Neural cell (in vitro differentiated cells): ENCODE measurements around the gene GLRA1. TPM values are rescaled to one million over a fixed set of nuclear protein-coding genes. Genes with fewer than 3 reads are reported as not detected.

Experiments
- H2AFZ ChIP-seq: fragments of 200-600, 300-800 bp; sonication (generic), shearing (Covaris generic); 2 replicates; pipeline ENCODE4 v1.6.0; 2014; ENCODE audit warnings: low read depth, mild to moderate bottlenecking, antibody characterized with exemption, low read length, moderate library complexity
- H3F3A ChIP-seq: fragments of 200-600 bp; shearing (Covaris generic); 2 replicates; pipeline ENCODE4 v1.6.1; 2016; ENCODE audit warnings: mild to moderate bottlenecking, moderate library complexity, mixed read lengths, antibody characterized with exemption, low read length; ENCODE audit not compliant: insufficient read depth, poor library complexity, severe bottlenecking
- H3K27ac ChIP-seq: fragments of 200-600, 300-800 bp; sonication (generic), shearing (Covaris generic); 2 replicates; pipeline ENCODE4 v1.5.1; 2014; ENCODE audit warnings: mild to moderate bottlenecking, low read length, moderate library complexity
- H3K27me3 ChIP-seq: fragments of 300-800, 200-600 bp; sonication (generic), shearing (Covaris generic); 2 replicates; pipeline ENCODE4 v1.6.0; 2014; ENCODE audit warnings: mild to moderate bottlenecking, low read depth, low read length, moderate library complexity; ENCODE audit not compliant: insufficient read depth
- H3K36me3 ChIP-seq: fragments of 300-800, 200-600 bp; sonication (generic), shearing (Covaris generic); 2 replicates; pipeline ENCODE4 v1.5.1; 2014; ENCODE audit warnings: mild to moderate bottlenecking, antibody characterized with exemption, low read length, moderate library complexity; ENCODE audit not compliant: insufficient read depth
- H3K4me2 ChIP-seq: fragments of 300-800, 200-600 bp; sonication (generic), shearing (Covaris generic); 2 replicates; pipeline ENCODE4 v1.6.0; 2014; ENCODE audit warnings: mild to moderate bottlenecking, low read length
- H3K4me3 ChIP-seq: fragments of 300-800, 200-600 bp; sonication (generic), shearing (Covaris generic); 2 replicates; pipeline ENCODE4 v1.5.1; 2014; ENCODE audit warnings: mild to moderate bottlenecking, low read length, moderate library complexity
- H3K79me2 ChIP-seq: fragments of 200-600 bp; shearing (Covaris generic); replicated peaks from 2 replicates; pipeline ENCODE4 v1.6.0; 2014; ENCODE audit warnings: mild to moderate bottlenecking, low read length, moderate library complexity; ENCODE audit not compliant: insufficient read depth
- H3K9ac ChIP-seq: fragments of 300-800, 200-600 bp; sonication (generic), shearing (Covaris generic); 2 replicates; pipeline ENCODE4 v1.6.1; 2016; ENCODE audit warnings: mild to moderate bottlenecking, low read length, mixed read lengths
- H3K9me2 ChIP-seq: fragments of 200-600 bp; shearing (Covaris generic); 2 replicates; pipeline ENCODE4 v1.6.1; 2016; ENCODE audit warnings: mild to moderate bottlenecking, low read length, mixed read lengths; ENCODE audit not compliant: insufficient read depth
- H3K9me3 ChIP-seq: fragments of 200-600, 300-800 bp; sonication (generic), shearing (Covaris generic); 2 replicates; pipeline ENCODE4 v1.6.1; 2016; ENCODE audit warnings: mild to moderate bottlenecking, mixed run types, low read length, moderate library complexity, mixed read lengths
- H4K20me1 ChIP-seq: fragments of 200-600 bp; shearing (Covaris generic); 2 replicates; pipeline ENCODE4 v1.6.1; 2016; ENCODE audit warnings: mild to moderate bottlenecking, mixed run types; ENCODE audit not compliant: insufficient read depth
- EP300 ChIP-seq: fragments of 450-650 bp; conservative IDR thresholded peaks from 2 replicates; pipeline ENCODE4 v1.6.1; 2014; ENCODE audit warnings: antibody characterized with exemption, mild to moderate bottlenecking, moderate library complexity; ENCODE audit not compliant: poor library complexity, severe bottlenecking
- EZH2 ChIP-seq: fragments of 200-600, 300-800 bp; shearing (Covaris generic), sonication (generic); IDR thresholded peaks from 2 replicates; pipeline ENCODE4 v1.6.1; 2014; ENCODE audit warnings: antibody characterized with exemption, low read length, borderline replicate concordance, mild to moderate bottlenecking; ENCODE audit not compliant: insufficient read depth, poor library complexity, severe bottlenecking
- MXI1 ChIP-seq: fragments of 450-650 bp; conservative IDR thresholded peaks from 2 replicates; pipeline ENCODE4 v1.6.1; 2014; ENCODE audit warnings: antibody characterized with exemption, mild to moderate bottlenecking; ENCODE audit not compliant: poor library complexity, severe bottlenecking
- POLR2AphosphoS5 ChIP-seq: IDR thresholded peaks from 2 replicates; pipeline ENCODE4 v1.6.1; 2012
- RAD21 ChIP-seq: fragments of 450-650 bp; conservative IDR thresholded peaks from 2 replicates; pipeline ENCODE4 v1.6.1; 2014; ENCODE audit warnings: antibody characterized with exemption, mild to moderate bottlenecking, moderate library complexity
- SMC3 ChIP-seq: fragments of 450-650 bp; conservative IDR thresholded peaks from 2 replicates; pipeline ENCODE4 v1.6.1; 2014; ENCODE audit warnings: antibody characterized with exemption, mild to moderate bottlenecking, moderate library complexity; ENCODE audit not compliant: poor library complexity
- TAF1 ChIP-seq: IDR thresholded peaks from 2 replicates; pipeline ENCODE4 v1.6.1; 2012; ENCODE audit warnings: low read depth
- polyA plus RNA-seq: library from polyadenylated mRNA; depleted of rRNA; stranded (reverse); fragments of >200 nt; gene quantifications from 2 replicates; pipeline ENCODE4 v1.2.3, GENCODE V29; 2014
- TF ChIP-seq, protein P1 (sequence below): IDR thresholded peaks from 2 replicates; pipeline ENCODE4 v1.6.1; 2012; ENCODE audit warnings: borderline replicate concordance
- TF ChIP-seq, protein P2 (sequence below): fragments of 450-650 bp; IDR thresholded peaks from 2 replicates; pipeline ENCODE4 v1.5.1; 2014; ENCODE audit warnings: antibody characterized with exemption, mild to moderate bottlenecking, moderate library complexity; ENCODE audit not compliant: poor library complexity, severe bottlenecking

GLRA1 gene
- polyA plus RNA-seq, 1 donor from 2014 or later: not detected

DNA sequence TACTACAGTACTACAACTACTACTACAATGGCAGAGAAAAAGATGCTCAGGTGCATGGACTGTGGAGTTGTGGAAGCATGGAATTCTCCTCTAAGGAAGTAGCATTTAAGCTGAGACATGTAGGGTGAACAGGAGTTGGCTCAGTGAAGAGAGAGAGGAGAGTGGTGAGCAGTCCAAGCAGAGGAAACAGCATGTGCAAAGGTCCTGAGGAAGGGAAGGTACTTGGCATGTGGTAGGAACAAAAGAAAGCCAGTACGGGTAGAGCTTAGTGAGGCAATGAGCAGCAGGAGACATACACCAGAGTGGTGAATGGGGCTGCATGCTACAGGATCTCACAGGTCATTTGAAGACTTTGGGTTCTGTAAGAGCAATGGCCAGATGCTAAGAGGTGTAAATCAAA lies 41.4 kb upstream of the GLRA1 start:
- no peak for TF ChIP-seq EP300
- TF ChIP-seq MXI1: no peak
- TF ChIP-seq, protein P1, sequence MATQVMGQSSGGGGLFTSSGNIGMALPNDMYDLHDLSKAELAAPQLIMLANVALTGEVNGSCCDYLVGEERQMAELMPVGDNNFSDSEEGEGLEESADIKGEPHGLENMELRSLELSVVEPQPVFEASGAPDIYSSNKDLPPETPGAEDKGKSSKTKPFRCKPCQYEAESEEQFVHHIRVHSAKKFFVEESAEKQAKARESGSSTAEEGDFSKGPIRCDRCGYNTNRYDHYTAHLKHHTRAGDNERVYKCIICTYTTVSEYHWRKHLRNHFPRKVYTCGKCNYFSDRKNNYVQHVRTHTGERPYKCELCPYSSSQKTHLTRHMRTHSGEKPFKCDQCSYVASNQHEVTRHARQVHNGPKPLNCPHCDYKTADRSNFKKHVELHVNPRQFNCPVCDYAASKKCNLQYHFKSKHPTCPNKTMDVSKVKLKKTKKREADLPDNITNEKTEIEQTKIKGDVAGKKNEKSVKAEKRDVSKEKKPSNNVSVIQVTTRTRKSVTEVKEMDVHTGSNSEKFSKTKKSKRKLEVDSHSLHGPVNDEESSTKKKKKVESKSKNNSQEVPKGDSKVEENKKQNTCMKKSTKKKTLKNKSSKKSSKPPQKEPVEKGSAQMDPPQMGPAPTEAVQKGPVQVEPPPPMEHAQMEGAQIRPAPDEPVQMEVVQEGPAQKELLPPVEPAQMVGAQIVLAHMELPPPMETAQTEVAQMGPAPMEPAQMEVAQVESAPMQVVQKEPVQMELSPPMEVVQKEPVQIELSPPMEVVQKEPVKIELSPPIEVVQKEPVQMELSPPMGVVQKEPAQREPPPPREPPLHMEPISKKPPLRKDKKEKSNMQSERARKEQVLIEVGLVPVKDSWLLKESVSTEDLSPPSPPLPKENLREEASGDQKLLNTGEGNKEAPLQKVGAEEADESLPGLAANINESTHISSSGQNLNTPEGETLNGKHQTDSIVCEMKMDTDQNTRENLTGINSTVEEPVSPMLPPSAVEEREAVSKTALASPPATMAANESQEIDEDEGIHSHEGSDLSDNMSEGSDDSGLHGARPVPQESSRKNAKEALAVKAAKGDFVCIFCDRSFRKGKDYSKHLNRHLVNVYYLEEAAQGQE: no peak
- no peak for TF ChIP-seq POLR2AphosphoS5
- no peak for TF ChIP-seq SMC3
- no peak for TF ChIP-seq RAD21
- no peak for TF ChIP-seq EZH2
- TF ChIP-seq, protein P2, sequence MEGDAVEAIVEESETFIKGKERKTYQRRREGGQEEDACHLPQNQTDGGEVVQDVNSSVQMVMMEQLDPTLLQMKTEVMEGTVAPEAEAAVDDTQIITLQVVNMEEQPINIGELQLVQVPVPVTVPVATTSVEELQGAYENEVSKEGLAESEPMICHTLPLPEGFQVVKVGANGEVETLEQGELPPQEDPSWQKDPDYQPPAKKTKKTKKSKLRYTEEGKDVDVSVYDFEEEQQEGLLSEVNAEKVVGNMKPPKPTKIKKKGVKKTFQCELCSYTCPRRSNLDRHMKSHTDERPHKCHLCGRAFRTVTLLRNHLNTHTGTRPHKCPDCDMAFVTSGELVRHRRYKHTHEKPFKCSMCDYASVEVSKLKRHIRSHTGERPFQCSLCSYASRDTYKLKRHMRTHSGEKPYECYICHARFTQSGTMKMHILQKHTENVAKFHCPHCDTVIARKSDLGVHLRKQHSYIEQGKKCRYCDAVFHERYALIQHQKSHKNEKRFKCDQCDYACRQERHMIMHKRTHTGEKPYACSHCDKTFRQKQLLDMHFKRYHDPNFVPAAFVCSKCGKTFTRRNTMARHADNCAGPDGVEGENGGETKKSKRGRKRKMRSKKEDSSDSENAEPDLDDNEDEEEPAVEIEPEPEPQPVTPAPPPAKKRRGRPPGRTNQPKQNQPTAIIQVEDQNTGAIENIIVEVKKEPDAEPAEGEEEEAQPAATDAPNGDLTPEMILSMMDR: no peak
- TF ChIP-seq TAF1: no peak
- no peaks in the 10 kb centered on the region for H4K20me1 ChIP-seq
- no peak overlapping the region for H3K4me2 ChIP-seq

DNA sequence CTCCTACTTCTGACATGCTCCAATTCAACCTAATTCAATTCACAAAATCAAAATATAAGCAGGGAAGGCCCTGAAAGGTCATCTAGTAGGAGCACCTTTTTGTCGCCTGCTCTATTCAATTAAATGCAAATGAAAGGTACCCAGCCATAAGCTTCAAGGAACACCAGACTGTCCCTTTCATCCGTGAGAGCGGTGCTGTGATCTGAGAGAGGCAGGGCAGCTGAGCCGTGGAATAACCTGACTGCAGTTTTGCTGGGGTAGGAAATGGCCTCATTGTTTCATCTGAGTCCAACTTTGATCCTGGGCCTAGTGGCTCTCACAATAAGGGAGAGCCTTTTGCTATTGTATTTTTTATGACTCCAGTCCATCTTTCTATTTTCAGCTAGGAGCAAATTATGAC lies 39.8 kb upstream of the GLRA1 start:
- H3K9me2 ChIP-seq: no peaks in the 10 kb centered on the region
- TF ChIP-seq MXI1 (no peak), EP300 (no peak), RAD21 (no peak)
- TF ChIP-seq, protein P1: no peak

More for the DNA sequence above, 41.4 kb upstream of the GLRA1 start:
- Histone ChIP-seq H3K79me2 (no peaks in the 10 kb centered on the region), H2AFZ (no peak overlapping the region), H3F3A (no peaks in the 10 kb centered on the region), H3K27ac (no peak overlapping the region), H3K9me2 (no peaks in the 10 kb centered on the region), H3K4me3 (no peak overlapping the region), H3K36me3 (no peaks in the 10 kb centered on the region), H3K9ac (no peak overlapping the region), H3K27me3 (no peaks in the 10 kb centered on the region), H3K9me3 (no peaks in the 10 kb centered on the region)

More for the DNA sequence above, 39.8 kb upstream of the GLRA1 start:
- no peak overlapping the region for H3K4me2 ChIP-seq
- H4K20me1 ChIP-seq: no peaks in the 10 kb centered on the region
- no peak overlapping the region for H3K27ac ChIP-seq
- no peaks in the 10 kb centered on the region for H3F3A ChIP-seq
- H2AFZ ChIP-seq: no peak overlapping the region
- H3K36me3 ChIP-seq: no peaks in the 10 kb centered on the region
- H3K79me2 ChIP-seq: no peaks in the 10 kb centered on the region
- H3K9me3 ChIP-seq: no peaks in the 10 kb centered on the region
- no peak overlapping the region for H3K4me3 ChIP-seq
- no peaks in the 10 kb centered on the region for H3K27me3 ChIP-seq
- no peak overlapping the region for H3K9ac ChIP-seq
